H9 (cell line): Measurements from ENCODE around the gene TRMT6. TPM values are rescaled to one million over a fixed set of nuclear protein-coding genes. Genes with fewer than 3 reads are reported as not detected.

Experiments used
- DNase-seq: peaks from one replicate; pipeline ENCODE4 v3.0.0-alpha.2; 2017
- H2AFZ ChIP-seq: one replicate; pipeline ENCODE4 v1.6.1; 2013; ENCODE audit warnings: mild to moderate bottlenecking, low read length, control low read depth, moderate library complexity
- H2AK5ac ChIP-seq: 2 replicates; pipeline ENCODE4 v1.6.1; 2013; ENCODE audit warnings: low read length, control low read depth, mixed read lengths; ENCODE audit not compliant: insufficient read length
- H2BK120ac ChIP-seq: one replicate; pipeline ENCODE4 v1.6.1; 2013; ENCODE audit warnings: low read depth, mild to moderate bottlenecking, low read length, control low read depth, inconsistent platforms; ENCODE audit not compliant: poor library complexity, severe bottlenecking
- H2BK12ac ChIP-seq: 2 replicates; pipeline ENCODE4 v1.6.1; 2013; ENCODE audit warnings: low read length, control low read depth, mixed read lengths, low read depth; ENCODE audit not compliant: insufficient read length
- H2BK15ac ChIP-seq: 2 replicates; pipeline ENCODE4 v1.6.1; 2013; ENCODE audit warnings: low read depth, low read length, control low read depth
- H2BK20ac ChIP-seq: one replicate; pipeline ENCODE4 v1.6.1; 2013; ENCODE audit warnings: low read depth, mild to moderate bottlenecking, low read length, control low read depth, inconsistent platforms; ENCODE audit not compliant: poor library complexity, severe bottlenecking
- H2BK5ac ChIP-seq: 2 replicates; pipeline ENCODE4 v1.6.1; 2013; ENCODE audit warnings: low read length, control low read depth, mixed read lengths; ENCODE audit not compliant: insufficient read length
- H3K14ac ChIP-seq: 2 replicates; pipeline ENCODE4 v1.6.1; 2013; ENCODE audit warnings: low read length, control low read depth; ENCODE audit not compliant: insufficient read depth
- H3K18ac ChIP-seq: 2 replicates; pipeline ENCODE4 v1.6.1; 2013; ENCODE audit warnings: low read depth, mild to moderate bottlenecking, mixed read lengths, low read length, control low read depth; ENCODE audit not compliant: insufficient read length
- H3K23ac ChIP-seq: 2 replicates; pipeline ENCODE4 v1.6.1; 2013; ENCODE audit warnings: low read length, control low read depth, mixed read lengths, low read depth; ENCODE audit not compliant: insufficient read length
- H3K23me2 ChIP-seq: 2 replicates; pipeline ENCODE4 v1.6.1; 2013; ENCODE audit warnings: low read depth, mild to moderate bottlenecking, mixed read lengths, low read length, control low read depth; ENCODE audit not compliant: insufficient read length, poor library complexity, severe bottlenecking
- H3K27ac ChIP-seq: 2 replicates; pipeline ENCODE4 v1.5.1; 2013; ENCODE audit warnings: low read length, control low read depth, mixed read lengths, low read depth; ENCODE audit not compliant: insufficient read length
- H3K27me3 ChIP-seq: 2 replicates; pipeline ENCODE4 v1.6.1; 2013; ENCODE audit warnings: low read length, control low read depth, inconsistent platforms; ENCODE audit not compliant: insufficient read depth
- H3K4ac ChIP-seq: 2 replicates; pipeline ENCODE4 v1.6.1; 2013; ENCODE audit warnings: low read depth, mild to moderate bottlenecking, control low read depth, inconsistent platforms, low read length, moderate library complexity
- H3K4me1 ChIP-seq: 2 replicates; pipeline ENCODE4 v1.6.1; 2013; ENCODE audit warnings: low read length, control low read depth, inconsistent platforms; ENCODE audit not compliant: insufficient read depth
- H3K4me2 ChIP-seq: 2 replicates; pipeline ENCODE4 v1.6.1; 2013; ENCODE audit warnings: low read length, control low read depth, mixed read lengths; ENCODE audit not compliant: insufficient read length, insufficient read depth
- H3K56ac ChIP-seq: 2 replicates; pipeline ENCODE4 v1.6.1; 2013; ENCODE audit warnings: low read depth, mild to moderate bottlenecking, mixed read lengths, low read length, control low read depth; ENCODE audit not compliant: insufficient read length
- H3K79me1 ChIP-seq: 2 replicates; pipeline ENCODE4 v1.6.1; 2013; ENCODE audit warnings: low read depth, mild to moderate bottlenecking, moderate library complexity, low read length, control low read depth, inconsistent platforms; ENCODE audit not compliant: insufficient read depth, poor library complexity, severe bottlenecking
- H3K79me2 ChIP-seq: 2 replicates; pipeline ENCODE4 v1.6.1; 2013; ENCODE audit warnings: low read length, control low read depth, inconsistent platforms; ENCODE audit not compliant: insufficient read depth
- H3K9ac ChIP-seq: 2 replicates; pipeline ENCODE4 v1.6.1; 2013; ENCODE audit warnings: low read length, control low read depth, mixed read lengths; ENCODE audit not compliant: insufficient read length; ENCODE audit errors: extremely low read depth
- H3K9me3 ChIP-seq: one replicate; pipeline ENCODE4 v1.6.1; 2013; ENCODE audit warnings: low read depth, low read length, inconsistent platforms; ENCODE audit not compliant: control insufficient read depth
- H3T11ph ChIP-seq: one replicate; pipeline ENCODE4 v1.6.1; 2013; ENCODE audit warnings: mild to moderate bottlenecking, low read length, control low read depth, inconsistent platforms
- H4K20me1 ChIP-seq: one replicate; pipeline ENCODE4 v1.6.1; 2013; ENCODE audit not compliant: control insufficient read depth, insufficient read length, insufficient read depth
- H4K5ac ChIP-seq: 2 replicates; pipeline ENCODE4 v1.6.1; 2013; ENCODE audit warnings: low read depth, mild to moderate bottlenecking, mixed read lengths, low read length, control low read depth; ENCODE audit not compliant: insufficient read length
- H4K8ac ChIP-seq: replicated peaks from 2 replicates; pipeline ENCODE4 v1.6.1; 2013; ENCODE audit warnings: low read length, control low read depth, mixed read lengths, low read depth; ENCODE audit not compliant: insufficient read length
- H4K91ac ChIP-seq: 2 replicates; pipeline ENCODE4 v1.6.1; 2013; ENCODE audit warnings: low read depth, mild to moderate bottlenecking, moderate library complexity, mixed read lengths, low read length, control low read depth; ENCODE audit not compliant: insufficient read length
- H3K27ac Mint-ChIP-seq, 3 experiments: 2 replicates in 2 of 3; 3 replicates in 1 of 3; pipeline ENCODE4 v1.8.0; 2020 to 2021; ENCODE audit warnings: mixed read lengths in 3 of 3, mild to moderate bottlenecking in 1 of 3, moderate library complexity in 1 of 3
- H3K27me3 Mint-ChIP-seq: 2 replicates; pipeline ENCODE4 v1.8.0; 2021; ENCODE audit warnings: low read depth, mild to moderate bottlenecking, moderate library complexity, mixed read lengths
- H3K36me3 Mint-ChIP-seq, 3 experiments: 2 replicates in 2 of 3; 3 replicates in 1 of 3; pipeline ENCODE4 v1.8.0; 2020 to 2021; ENCODE audit warnings: low read depth in 3 of 3, mixed read lengths in 3 of 3; ENCODE audit not compliant: insufficient read depth in 1 of 3
- H3K4me1 Mint-ChIP-seq, 2 experiments: 2 replicates each; pipeline ENCODE4 v1.8.0; 2020; ENCODE audit warnings: mixed read lengths in 2 of 2
- H3K4me3 Mint-ChIP-seq, 2 experiments: 2 replicates in 1 of 2; 3 replicates in 1 of 2; pipeline ENCODE4 v1.8.0; 2020 to 2021; ENCODE audit warnings: mild to moderate bottlenecking in 2 of 2, mixed read lengths in 2 of 2, moderate library complexity in 1 of 2
- H3K9me3 Mint-ChIP-seq, 2 experiments: 2 replicates in 1 of 2; 3 replicates in 1 of 2; pipeline ENCODE4 v1.8.0; 2020; ENCODE audit warnings: mild to moderate bottlenecking in 2 of 2, mixed read lengths in 2 of 2, moderate library complexity in 1 of 2
- CTCF ChIP-seq: fragments of 200-600 bp; sonication (generic); conservative IDR thresholded peaks from 3 replicates; pipeline ENCODE4 v1.8.0; 2021; ENCODE audit warnings: antibody characterized with exemption, mild to moderate bottlenecking
- WGBS: extraction: QIAGEN DNeasy Blood & Tissue Kit; methylation state at CpG from one replicate; pipeline ENCODE4 v1.1.7; 2013; ENCODE audit warnings: missing lambda C conversion rate, low lambda C conversion rate, mixed read lengths; ENCODE audit not compliant: insufficient read length; ENCODE audit errors: extremely low coverage; 5-methylcytosine and 5-hydroxymethylcytosine counted together
- total RNA-seq: library from RNA; stranded (reverse); gene quantifications from 2 replicates; pipeline ENCODE4 v1.2.1, GENCODE V29; 2021

The TRMT6 gene
- total RNA-seq, 1 experiment from 2014 or later, result 34.4 TPM

GRCh38 chr20:5910186-5910585 lies 40.1 kb downstream of the TRMT6 start:
- no peaks in the 10 kb centered on the region for H3K9me3 ChIP-seq
- H2AK5ac ChIP-seq, result no peak overlapping the region
- no peak for TF ChIP-seq CTCF
- H3K27me3 ChIP-seq, result no peaks in the 10 kb centered on the region; the same call in 1 of the 2 replicates
- no peak overlapping the region for H3K4me3 Mint-ChIP-seq
- no peak overlapping the region for H2BK12ac ChIP-seq
- H2BK15ac ChIP-seq, result no peak overlapping the region
- WGBS, result no CpG with 5 or more reads among the region's 6 CpGs
- H3K4ac ChIP-seq, result no peak overlapping the region
- H4K20me1 ChIP-seq, result no peaks in the 10 kb centered on the region
- H4K5ac ChIP-seq, result no peak overlapping the region
- no peaks in the 10 kb centered on the region for H3K23me2 ChIP-seq
- no peak overlapping the region for H3K14ac ChIP-seq
- no peak overlapping the region for H4K8ac ChIP-seq
- H3K79me2 ChIP-seq, result no peaks in the 10 kb centered on the region
- H3K79me1 ChIP-seq, result no peaks in the 10 kb centered on the region
- no peak overlapping the region for H3K4me2 ChIP-seq
- DNase-seq, result no peak
- no peaks in the 10 kb centered on the region for H3K9me3 Mint-ChIP-seq
- no peak overlapping the region for H2BK120ac ChIP-seq
- H3K4me1 Mint-ChIP-seq, result peaks cover 26 to 34% of the 10 kb centered on the region in 2 experiments
- no peak overlapping the region for H3T11ph ChIP-seq
- no peak overlapping the region for H2BK5ac ChIP-seq
- H3K56ac ChIP-seq, result no peak overlapping the region
- peaks cover 40% of the 10 kb centered on the region for H3K27me3 Mint-ChIP-seq
- H3K36me3 Mint-ChIP-seq, result no peaks in the 10 kb centered on the region
- no peak overlapping the region for H3K23ac ChIP-seq
- no peak overlapping the region for H3K18ac ChIP-seq
- peaks cover 2% of the 10 kb centered on the region for H3K4me1 ChIP-seq
- H3K27ac Mint-ChIP-seq, result no peak overlapping the region
- no peak overlapping the region for H3K27ac ChIP-seq
- H2AFZ ChIP-seq, result no peak overlapping the region
- no peak overlapping the region for H4K91ac ChIP-seq
- H3K9ac ChIP-seq, result no peak overlapping the region
- no peak overlapping the region for H2BK20ac ChIP-seq
